SK-N-SH treated with all-trans-retinoic acid at 6 μM for 48 hours (cell line): Measurements from ENCODE around the gene ABCB11.

ENCODE experiments used
- TCF4 ChIP-seq: fragments of 250-450 bp; sonication (Bioruptor Pico); IDR thresholded peaks from 2 replicates; pipeline ENCODE4 v1.8.0; 2021; ENCODE audit warnings: mild to moderate bottlenecking, moderate library complexity, borderline replicate concordance
- ZNF8 ChIP-seq: fragments of 450-650 bp; formaldehyde crosslinking; IDR thresholded peaks from 2 replicates; pipeline ENCODE4 v1.5.0; 2020; ENCODE audit warnings: mild to moderate bottlenecking, moderate library complexity

DNA sequence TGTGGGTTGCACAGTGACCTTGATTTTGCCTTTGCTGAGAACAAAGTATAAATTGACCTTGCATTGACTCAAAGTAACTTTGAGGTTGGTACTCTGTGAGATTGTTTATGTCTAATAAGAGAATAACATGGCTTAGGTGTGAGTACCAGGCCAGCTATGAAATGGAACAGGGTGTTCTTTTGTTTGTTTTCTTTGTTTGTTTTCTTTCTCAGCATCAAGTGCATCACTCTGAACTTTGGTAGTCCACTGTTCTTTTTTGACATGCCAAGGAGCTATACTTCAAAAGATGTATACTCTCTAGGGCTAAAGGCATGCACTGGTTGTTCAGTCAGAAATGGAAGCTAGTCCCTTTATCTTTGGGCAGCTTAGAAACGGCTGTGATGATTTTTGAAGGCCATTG is 5.1 kb downstream of the ABCB11 start:
- TF ChIP-seq TCF4 (CRISPR knock-in tag) (no peak), ZNF8 (CRISPR knock-in tag) (no peak)
